ENCODE measurements around the gene MLEC.

The MLEC gene

DNA sequence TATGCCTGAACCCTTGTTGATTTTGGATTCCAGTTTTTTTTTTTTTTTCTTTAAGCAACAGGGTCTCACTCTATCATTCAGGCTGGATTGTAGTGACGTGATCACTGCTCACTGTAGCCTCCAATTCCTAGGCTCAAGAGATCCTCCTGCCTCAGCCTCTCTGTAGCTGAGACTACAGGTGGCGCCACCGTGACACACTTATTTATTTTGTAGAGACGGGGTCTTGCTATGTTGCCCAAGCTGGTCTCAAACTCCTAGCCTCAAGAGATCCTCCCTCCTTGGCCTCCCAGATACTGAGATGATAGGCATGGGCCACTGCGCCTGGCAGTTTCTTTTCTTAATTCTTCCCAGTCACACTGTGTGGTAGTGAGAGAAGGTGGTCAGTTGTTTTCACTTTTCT is 63.9 kb downstream of the MLEC start:
- H3K4me3 ChIP-seq (ENCODE audit: low read depth, low read length): no peak overlapping the region
- no peak for DNase-seq (ENCODE audit: low read depth)
- TF ChIP-seq CTCF (IDR thresholded peaks at IDR 0.05; ENCODE audit: low read depth, low read length, missing control alignments): no peak

DNA sequence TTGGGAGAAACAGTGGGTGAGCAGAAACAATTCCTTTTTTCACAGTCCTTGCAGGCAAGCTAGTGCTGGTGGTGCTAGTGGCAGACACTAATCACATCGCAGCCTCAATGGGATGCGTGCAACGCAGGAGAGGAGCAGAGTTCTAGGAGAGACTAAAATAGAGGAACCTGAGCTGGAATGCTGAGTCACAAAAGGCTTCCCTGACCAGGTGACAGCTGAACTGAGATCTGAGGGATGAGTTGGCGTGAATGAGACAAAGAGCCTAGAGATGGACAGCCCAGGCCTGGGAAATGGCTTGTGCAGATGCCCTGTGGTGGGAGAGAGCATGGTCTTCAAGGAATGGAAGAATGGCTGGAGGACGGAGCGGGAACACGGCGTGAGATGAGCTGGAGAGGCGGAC is 64.4 kb downstream of the MLEC start:
- no peak for DNase-seq (ENCODE audit: low read depth)
- no peak for TF ChIP-seq CTCF (IDR thresholded peaks at IDR 0.05; ENCODE audit: low read depth, low read length, missing control alignments)
- H3K4me3 ChIP-seq (ENCODE audit: low read depth, low read length): no peak overlapping the region
